Nephron (organoid): Measurements from ENCODE around the gene SPATC1L.

Source experiments
- H3K27ac Mint-ChIP-seq, 3 experiments: 2 replicates each; pipeline ENCODE4 v1.8.0; 2020; ENCODE audit warnings: mixed read lengths in 3 of 3, mild to moderate bottlenecking in 2 of 3, moderate library complexity in 1 of 3
- H3K27me3 Mint-ChIP-seq: 2 replicates; pipeline ENCODE4 v1.8.0; 2021; ENCODE audit warnings: low read depth, mild to moderate bottlenecking, moderate library complexity, mixed read lengths
- H3K36me3 Mint-ChIP-seq: 2 replicates; pipeline ENCODE4 v1.8.0; 2020; ENCODE audit warnings: low read depth, mixed read lengths
- H3K4me1 Mint-ChIP-seq: 2 replicates; pipeline ENCODE4 v1.8.0; 2020; ENCODE audit warnings: mixed read lengths
- H3K4me3 Mint-ChIP-seq, 3 experiments: 2 replicates each; pipeline ENCODE4 v1.8.0; 2020; ENCODE audit warnings: mild to moderate bottlenecking in 3 of 3, mixed read lengths in 3 of 3, moderate library complexity in 2 of 3
- H3K9me3 Mint-ChIP-seq: 2 replicates; pipeline ENCODE4 v1.8.0; 2020; ENCODE audit warnings: mixed read lengths
- CTCF ChIP-seq, 3 experiments: fragments of 200-600 bp; sonication (generic); IDR thresholded peaks; one replicate each; pipeline ENCODE4 v1.5.0; 2021; ENCODE audit warnings: antibody characterized with exemption in 3 of 3; ENCODE audit not compliant: unreplicated experiment in 3 of 3

Gene SPATC1L

GRCh38 chr21:46212721-46213484 is 28.6 kb upstream of the SPATC1L start:
- no peak overlapping the region for H3K4me3 Mint-ChIP-seq
- TF ChIP-seq CTCF (IDR thresholded peaks at IDR 0.05; ENCODE audit: unreplicated experiment in 3 of 3) = no peak

GRCh38 chr21:46211786-46212720 is 27.8 kb upstream of the SPATC1L start:
- TF ChIP-seq CTCF (IDR thresholded peaks at IDR 0.05; ENCODE audit: unreplicated experiment in 3 of 3) = no peak
- H3K9me3 Mint-ChIP-seq = no peaks in the 10 kb centered on the region
- H3K4me3 Mint-ChIP-seq = no peak overlapping the region

More at GRCh38 chr21:46212721-46213484, 28.6 kb upstream of the SPATC1L start:
- H3K36me3 Mint-ChIP-seq = peaks cover 18% of the 10 kb centered on the region
- no peaks in the 10 kb centered on the region for H3K9me3 Mint-ChIP-seq
- no peaks in the 10 kb centered on the region for H3K4me1 Mint-ChIP-seq
- no peaks in the 10 kb centered on the region for H3K27me3 Mint-ChIP-seq
- H3K27ac Mint-ChIP-seq = no peak overlapping the region

GRCh38 chr21:46211376-46211775 is 27.1 kb upstream of the SPATC1L start:
- Mint-ChIP-seq H3K27ac (no peak overlapping the region), H3K9me3 (no peaks in the 10 kb centered on the region), H3K36me3 (peaks cover 23% of the 10 kb centered on the region), H3K4me3 (no peak overlapping the region), H3K4me1 (no peaks in the 10 kb centered on the region), H3K27me3 (no peaks in the 10 kb centered on the region)
- no peak for TF ChIP-seq CTCF (IDR thresholded peaks at IDR 0.05; ENCODE audit: unreplicated experiment in 3 of 3)

More at GRCh38 chr21:46211786-46212720, 27.8 kb upstream of the SPATC1L start:
- Mint-ChIP-seq H3K36me3 (peaks cover 23% of the 10 kb centered on the region), H3K4me1 (no peaks in the 10 kb centered on the region), H3K27ac (no peak overlapping the region), H3K27me3 (no peaks in the 10 kb centered on the region)

GRCh38 chr21:46210378-46211136 is 26.3 kb upstream of the SPATC1L start:
- Mint-ChIP-seq H3K4me3 (no peak overlapping the region), H3K4me1 (no peaks in the 10 kb centered on the region), H3K9me3 (no peaks in the 10 kb centered on the region), H3K27me3 (no peaks in the 10 kb centered on the region), H3K27ac (no peak overlapping the region), H3K36me3 (peaks cover 28% of the 10 kb centered on the region)
- TF ChIP-seq CTCF (IDR thresholded peaks at IDR 0.05; ENCODE audit: unreplicated experiment in 3 of 3) = no peak

- H3K4me3 Mint-ChIP-seq = no peak overlapping the region
- no peak overlapping the region for H3K27ac Mint-ChIP-seq
- H3K36me3 Mint-ChIP-seq = peaks cover 40% of the 10 kb centered on the region
- no peaks in the 10 kb centered on the region for H3K27me3 Mint-ChIP-seq
- no peak for TF ChIP-seq CTCF (IDR thresholded peaks at IDR 0.05; ENCODE audit: unreplicated experiment in 3 of 3)
- no peaks in the 10 kb centered on the region for H3K9me3 Mint-ChIP-seq
- H3K4me1 Mint-ChIP-seq = no peaks in the 10 kb centered on the region
These were observed 24.8 kb upstream of the SPATC1L start for GRCh38 chr21:46208761-46209721.
